HL-60 (cell line): Measurements from ENCODE around the gene C16orf54.
"Not testable (repeated sequence)": the region's sequence is repeated elsewhere in the genome, so short reads cannot be mapped to it uniquely, and the experiment has no call there.

Experiments used
- DNase-seq, 2 experiments: peaks; one replicate each; pipeline ENCODE4 v3.0.0-alpha.2; 2010 to 2020; ENCODE audit warnings: low read depth in 1 of 2, low spot score in 1 of 2
- H3K27ac ChIP-seq: fragments of 250-450 bp; sonication (Bioruptor Pico); replicated peaks from 2 replicates; pipeline ENCODE4 v1.5.1; 2020; ENCODE audit warnings: mild to moderate bottlenecking, moderate library complexity
- H3K27me3 ChIP-seq: fragments of 250-450 bp; sonication (Bioruptor Pico); 2 replicates; pipeline ENCODE4 v1.5.1; 2021; ENCODE audit warnings: mild to moderate bottlenecking, moderate library complexity; ENCODE audit not compliant: insufficient read depth, poor library complexity, severe bottlenecking
- H3K4me3 ChIP-seq: replicated peaks from 2 replicates; pipeline ENCODE4 v1.5.1; 2011; ENCODE audit warnings: mild to moderate bottlenecking, control low read depth, low read length; ENCODE audit not compliant: insufficient read depth
- GABPA ChIP-seq: IDR thresholded peaks from 2 replicates; pipeline ENCODE4 v1.6.1; 2012; ENCODE audit warnings: low read depth
- POLR2AphosphoS5 ChIP-seq: IDR thresholded peaks from 2 replicates; pipeline ENCODE4 v1.6.1; 2012; ENCODE audit warnings: low read depth
- SPI1 ChIP-seq: IDR thresholded peaks from 2 replicates; pipeline ENCODE4 v1.6.1; 2012; ENCODE audit warnings: low read depth, mild to moderate bottlenecking, borderline replicate concordance
- TF ChIP-seq, protein P1 (sequence below): IDR thresholded peaks from one replicate; pipeline ENCODE4 v1.5.1; 2011; ENCODE audit warnings: low read length, control low read depth, inconsistent platforms; ENCODE audit not compliant: insufficient read depth
- TF ChIP-seq, protein P2 (sequence below): IDR thresholded peaks from 2 replicates; pipeline ENCODE4 v1.6.1; 2012; ENCODE audit warnings: low read depth; ENCODE audit not compliant: insufficient replicate concordance

The C16orf54 gene

DNA sequence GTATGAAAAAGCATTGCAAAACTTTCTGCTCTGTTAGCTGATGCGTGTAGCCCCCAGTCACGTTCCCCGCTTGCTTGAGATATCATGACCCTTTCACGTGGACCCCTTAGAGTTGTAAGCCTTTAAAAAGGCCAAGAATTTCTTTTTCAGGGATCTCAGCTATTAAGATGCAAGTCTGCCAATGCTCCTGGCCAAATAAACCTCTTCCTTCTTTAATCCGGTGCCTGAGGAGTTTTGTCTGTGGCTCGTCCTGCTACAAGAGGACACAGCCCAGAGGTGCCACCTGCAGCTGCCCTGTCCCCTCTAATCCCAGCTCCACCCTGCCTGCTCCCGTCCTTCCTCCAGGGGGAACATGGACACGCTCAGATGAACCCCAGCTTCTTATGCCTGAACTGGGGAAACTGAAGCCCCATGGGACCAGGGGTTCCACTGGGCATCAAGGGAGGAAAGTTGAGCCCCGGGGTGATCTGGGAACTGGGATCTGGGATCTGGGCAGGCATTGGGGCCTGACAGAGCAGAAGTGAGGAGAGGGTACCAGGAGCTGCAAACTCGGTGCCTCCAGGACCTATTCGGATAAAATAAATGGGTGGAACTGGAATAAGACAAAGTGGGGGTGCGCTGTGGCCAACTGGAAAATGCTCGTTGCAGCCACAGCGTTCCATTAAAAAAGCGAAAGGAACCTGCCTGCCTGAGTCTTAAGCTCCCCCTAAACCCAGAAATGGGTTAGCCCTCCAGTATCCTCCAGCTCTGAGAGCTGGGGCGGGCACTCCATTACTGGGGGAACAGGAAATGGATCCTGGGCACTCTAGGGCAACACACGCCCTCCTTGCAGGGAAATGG, 47.1 kb downstream of the C16orf54 start:
- TF ChIP-seq GABPA (no peak), SPI1 (no peak), POLR2AphosphoS5 (peak; percentile 27; the same call in 1 of the 2 replicates)
- TF ChIP-seq, protein P1, sequence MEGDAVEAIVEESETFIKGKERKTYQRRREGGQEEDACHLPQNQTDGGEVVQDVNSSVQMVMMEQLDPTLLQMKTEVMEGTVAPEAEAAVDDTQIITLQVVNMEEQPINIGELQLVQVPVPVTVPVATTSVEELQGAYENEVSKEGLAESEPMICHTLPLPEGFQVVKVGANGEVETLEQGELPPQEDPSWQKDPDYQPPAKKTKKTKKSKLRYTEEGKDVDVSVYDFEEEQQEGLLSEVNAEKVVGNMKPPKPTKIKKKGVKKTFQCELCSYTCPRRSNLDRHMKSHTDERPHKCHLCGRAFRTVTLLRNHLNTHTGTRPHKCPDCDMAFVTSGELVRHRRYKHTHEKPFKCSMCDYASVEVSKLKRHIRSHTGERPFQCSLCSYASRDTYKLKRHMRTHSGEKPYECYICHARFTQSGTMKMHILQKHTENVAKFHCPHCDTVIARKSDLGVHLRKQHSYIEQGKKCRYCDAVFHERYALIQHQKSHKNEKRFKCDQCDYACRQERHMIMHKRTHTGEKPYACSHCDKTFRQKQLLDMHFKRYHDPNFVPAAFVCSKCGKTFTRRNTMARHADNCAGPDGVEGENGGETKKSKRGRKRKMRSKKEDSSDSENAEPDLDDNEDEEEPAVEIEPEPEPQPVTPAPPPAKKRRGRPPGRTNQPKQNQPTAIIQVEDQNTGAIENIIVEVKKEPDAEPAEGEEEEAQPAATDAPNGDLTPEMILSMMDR = no peak
- TF ChIP-seq, protein P2, sequence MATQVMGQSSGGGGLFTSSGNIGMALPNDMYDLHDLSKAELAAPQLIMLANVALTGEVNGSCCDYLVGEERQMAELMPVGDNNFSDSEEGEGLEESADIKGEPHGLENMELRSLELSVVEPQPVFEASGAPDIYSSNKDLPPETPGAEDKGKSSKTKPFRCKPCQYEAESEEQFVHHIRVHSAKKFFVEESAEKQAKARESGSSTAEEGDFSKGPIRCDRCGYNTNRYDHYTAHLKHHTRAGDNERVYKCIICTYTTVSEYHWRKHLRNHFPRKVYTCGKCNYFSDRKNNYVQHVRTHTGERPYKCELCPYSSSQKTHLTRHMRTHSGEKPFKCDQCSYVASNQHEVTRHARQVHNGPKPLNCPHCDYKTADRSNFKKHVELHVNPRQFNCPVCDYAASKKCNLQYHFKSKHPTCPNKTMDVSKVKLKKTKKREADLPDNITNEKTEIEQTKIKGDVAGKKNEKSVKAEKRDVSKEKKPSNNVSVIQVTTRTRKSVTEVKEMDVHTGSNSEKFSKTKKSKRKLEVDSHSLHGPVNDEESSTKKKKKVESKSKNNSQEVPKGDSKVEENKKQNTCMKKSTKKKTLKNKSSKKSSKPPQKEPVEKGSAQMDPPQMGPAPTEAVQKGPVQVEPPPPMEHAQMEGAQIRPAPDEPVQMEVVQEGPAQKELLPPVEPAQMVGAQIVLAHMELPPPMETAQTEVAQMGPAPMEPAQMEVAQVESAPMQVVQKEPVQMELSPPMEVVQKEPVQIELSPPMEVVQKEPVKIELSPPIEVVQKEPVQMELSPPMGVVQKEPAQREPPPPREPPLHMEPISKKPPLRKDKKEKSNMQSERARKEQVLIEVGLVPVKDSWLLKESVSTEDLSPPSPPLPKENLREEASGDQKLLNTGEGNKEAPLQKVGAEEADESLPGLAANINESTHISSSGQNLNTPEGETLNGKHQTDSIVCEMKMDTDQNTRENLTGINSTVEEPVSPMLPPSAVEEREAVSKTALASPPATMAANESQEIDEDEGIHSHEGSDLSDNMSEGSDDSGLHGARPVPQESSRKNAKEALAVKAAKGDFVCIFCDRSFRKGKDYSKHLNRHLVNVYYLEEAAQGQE = no peak
- Histone ChIP-seq H3K27ac (no peak overlapping the region), H3K4me3 (no peak overlapping the region), H3K27me3 (no peaks in the 10 kb centered on the region)
- no peak for DNase-seq

DNA sequence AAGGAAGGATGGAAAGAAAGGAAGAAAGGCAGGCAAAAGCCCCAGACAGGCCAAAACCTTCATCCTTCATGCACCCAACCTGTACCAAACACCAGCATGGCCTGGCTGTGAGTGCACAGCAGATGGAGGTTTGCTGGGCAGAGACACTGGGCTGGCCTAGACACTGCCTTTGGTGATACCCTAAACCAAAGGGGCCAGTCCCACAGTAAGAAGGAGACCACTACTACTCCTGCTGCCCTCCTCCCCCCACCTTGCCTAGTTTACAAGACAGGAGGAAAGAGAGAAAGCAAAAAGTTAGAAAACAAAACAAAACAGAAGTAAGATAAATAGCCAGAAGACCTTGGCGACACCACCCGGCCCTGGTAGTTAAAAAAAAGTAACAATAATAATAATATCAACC, 47.7 kb downstream of the C16orf54 start:
- Histone ChIP-seq H3K4me3 (no peak overlapping the region), H3K27ac (no peak overlapping the region), H3K27me3 (no peaks in the 10 kb centered on the region)
- no peak for TF ChIP-seq GABPA
- TF ChIP-seq, protein P1 = no peak
- TF ChIP-seq, protein P2 = no peak
- DNase-seq = no peak

DNA sequence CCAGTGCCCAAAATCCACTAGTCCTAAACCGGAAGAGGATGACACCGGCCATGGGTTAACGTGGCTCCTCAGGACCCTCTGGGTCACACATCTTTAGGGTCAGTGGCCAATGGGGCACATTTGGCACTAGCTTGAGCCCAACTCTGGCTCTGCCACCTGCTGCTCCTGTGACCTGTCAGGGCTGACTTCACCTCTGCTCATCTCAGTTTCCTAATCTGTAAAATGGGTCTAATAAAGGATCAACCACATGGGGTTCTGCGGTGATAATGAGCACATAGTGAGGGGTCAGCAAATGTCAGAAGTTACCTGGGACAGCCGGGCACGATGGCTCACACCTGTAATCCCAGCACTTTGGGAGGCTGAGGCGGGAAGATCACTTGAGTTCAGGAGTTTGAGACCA, 48.4 kb downstream of the C16orf54 start:
- Histone ChIP-seq H3K4me3 (no peak overlapping the region), H3K27ac (no peak overlapping the region), H3K27me3 (no peaks in the 10 kb centered on the region)
- no peak for DNase-seq
- TF ChIP-seq GABPA (no peak), POLR2AphosphoS5 (no peak)

DNA sequence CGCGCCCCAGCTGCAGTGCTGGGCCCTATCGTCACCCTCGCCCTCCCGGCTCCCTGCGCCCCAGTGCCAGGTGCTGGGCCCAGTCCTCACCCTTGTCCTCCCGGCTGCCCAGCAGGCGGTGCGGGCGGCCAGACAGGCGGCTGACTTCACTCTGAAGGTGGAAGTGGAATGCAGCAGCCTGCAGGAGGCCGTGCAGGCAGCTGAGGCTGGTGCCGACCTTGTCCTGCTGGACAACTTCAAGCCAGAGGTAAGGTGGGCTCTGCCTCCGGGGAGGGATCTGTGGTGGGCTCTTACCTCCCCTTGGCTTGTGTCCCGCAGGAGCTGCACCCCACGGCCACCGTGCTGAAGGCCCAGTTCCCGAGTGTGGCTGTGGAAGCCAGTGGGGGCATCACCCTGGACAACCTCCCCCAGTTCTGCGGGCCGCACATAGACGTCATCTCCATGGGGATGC, 48.9 kb downstream of the C16orf54 start:
- TF ChIP-seq POLR2AphosphoS5 (no peak), SPI1 (no peak), GABPA (no peak)
- TF ChIP-seq, protein P2 = no peak
- TF ChIP-seq, protein P1 = no peak
- Histone ChIP-seq H3K4me3 (no peak overlapping the region), H3K27me3 (no peaks in the 10 kb centered on the region), H3K27ac (no peak overlapping the region)
- no peak for DNase-seq

DNA sequence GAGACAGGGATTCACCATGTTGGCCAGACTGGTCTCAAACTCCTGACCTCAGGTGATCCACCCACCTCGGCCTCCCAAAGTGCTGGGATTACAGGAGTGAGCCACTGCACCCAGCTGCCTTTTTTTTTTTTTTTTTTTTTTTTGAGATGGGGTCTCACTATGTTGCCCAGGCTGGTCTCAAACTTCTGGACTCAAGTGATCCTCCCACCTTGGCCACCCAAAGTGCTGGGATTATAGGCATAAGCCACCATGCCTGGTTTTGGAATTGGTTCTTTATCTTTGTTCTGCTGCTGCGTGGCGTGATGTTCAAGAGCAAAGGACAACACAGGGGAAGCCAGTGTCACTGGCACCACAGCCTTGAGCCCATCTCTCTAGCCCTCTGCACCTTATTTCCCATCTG, 50.1 kb downstream of the C16orf54 start:
- H3K4me3 ChIP-seq, H3K27ac ChIP-seq, DNase-seq, H3K27me3 ChIP-seq: not testable (repeated sequence)
